Activated CD4-positive, alpha-beta T cell treated with anti-CD3 and anti-CD28 coated beads, Interleukin-2, amount 50 U/mL, for 1 hour (primary cell): Measurements from ENCODE around the gene PRKCA.
"Not testable (repeated sequence)": the region's sequence is repeated elsewhere in the genome, so short reads cannot be mapped to it uniquely, and the experiment has no call there.

Source experiments
- DNase-seq: peaks from one replicate; pipeline ENCODE4 v3.0.0-alpha.2; 2020

Gene PRKCA

GRCh38 chr17:66469461-66469860 lies 167.0 kb downstream of the PRKCA start:
- no peak for DNase-seq

DNA sequence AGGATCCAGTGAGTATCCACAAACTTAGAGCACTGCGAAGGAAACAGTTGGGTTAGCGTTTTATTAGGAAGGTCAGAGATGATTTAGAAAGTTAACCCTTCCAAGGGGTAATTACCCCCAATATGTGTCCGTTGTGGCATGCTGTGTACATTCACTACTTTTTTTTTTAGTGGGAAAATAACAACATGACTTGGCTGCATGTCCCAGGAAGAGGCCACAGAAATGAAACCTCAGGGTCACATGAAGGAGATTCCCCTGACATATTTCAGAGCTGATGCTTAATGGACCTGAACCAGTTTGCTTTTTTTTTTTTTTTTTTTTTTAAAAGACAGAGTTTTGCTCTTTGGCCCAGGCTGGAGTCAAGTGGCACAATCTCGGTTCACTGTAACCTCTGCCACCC lies 167.5 kb downstream of the PRKCA start:
- DNase-seq, result no peak

DNA sequence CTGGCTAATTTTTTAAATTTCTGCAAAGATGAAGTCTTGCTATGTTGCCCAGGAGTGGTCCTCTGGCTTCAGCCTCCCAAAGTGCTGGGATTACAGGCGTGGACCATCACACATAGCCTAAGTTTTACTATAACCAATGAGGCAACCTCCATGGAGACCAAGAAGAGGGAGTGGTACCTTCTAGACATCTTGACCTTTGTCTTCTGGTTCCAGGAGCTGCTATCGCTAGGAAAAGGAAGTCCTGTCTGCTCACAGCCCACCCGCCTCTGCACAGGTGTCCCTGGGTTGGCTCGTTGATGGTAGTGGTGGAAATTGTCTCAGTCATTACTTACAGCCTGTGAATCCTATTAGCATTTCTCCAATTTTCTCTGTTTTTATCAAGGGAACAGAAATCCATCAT lies 169.7 kb downstream of the PRKCA start:
- no peak for DNase-seq

DNA sequence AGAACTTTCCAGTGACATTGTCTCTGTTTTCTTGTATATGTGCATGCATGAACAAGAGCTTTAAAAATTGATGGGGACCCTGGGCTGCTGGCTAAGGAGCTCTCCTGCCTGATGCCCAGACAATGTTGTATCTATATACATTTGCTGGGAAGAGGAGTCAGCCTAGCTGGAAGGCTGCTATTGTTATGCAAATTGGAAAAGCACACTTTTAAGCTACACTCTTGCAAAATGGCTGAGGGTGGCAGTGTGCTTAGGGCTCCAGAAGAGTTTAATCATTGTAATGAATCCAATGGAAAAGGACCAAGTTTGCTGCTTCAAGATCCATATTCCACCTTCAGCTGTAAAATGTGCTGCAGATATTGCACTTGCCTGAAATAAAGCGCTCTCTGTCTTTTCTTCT lies 171.8 kb downstream of the PRKCA start:
- no peak for DNase-seq

GRCh38 chr17:66474806-66475497 lies 172.5 kb downstream of the PRKCA start:
- no peak for DNase-seq

- DNase-seq, result no peak
Observed at GRCh38 chr17:66476014-66476413, 173.6 kb downstream of the PRKCA start.

- DNase-seq, result no peak
Observed at GRCh38 chr17:66477615-66478283, 175.3 kb downstream of the PRKCA start.

GRCh38 chr17:66479230-66479889 lies 176.9 kb downstream of the PRKCA start:
- DNase-seq, result not testable (repeated sequence)

DNA sequence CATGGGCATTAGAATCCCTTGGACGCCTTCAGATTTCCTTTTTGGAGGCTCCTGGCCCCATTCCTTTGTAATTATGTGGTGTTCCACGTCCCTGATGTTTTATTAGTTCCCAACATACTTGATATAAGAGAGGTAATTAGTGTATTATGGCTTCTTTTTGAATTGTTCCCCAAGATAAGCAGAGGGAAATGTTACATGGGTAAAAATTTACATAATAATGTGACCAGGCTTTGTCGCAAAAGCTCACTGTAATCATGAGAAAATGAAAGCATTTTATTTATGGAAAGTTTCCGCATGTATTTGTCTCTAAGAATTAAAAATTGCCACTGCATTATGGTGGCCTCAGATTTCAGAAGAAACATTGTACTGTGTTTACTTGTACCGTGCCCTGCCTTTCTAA lies 177.8 kb downstream of the PRKCA start:
- DNase-seq, result no peak

DNA sequence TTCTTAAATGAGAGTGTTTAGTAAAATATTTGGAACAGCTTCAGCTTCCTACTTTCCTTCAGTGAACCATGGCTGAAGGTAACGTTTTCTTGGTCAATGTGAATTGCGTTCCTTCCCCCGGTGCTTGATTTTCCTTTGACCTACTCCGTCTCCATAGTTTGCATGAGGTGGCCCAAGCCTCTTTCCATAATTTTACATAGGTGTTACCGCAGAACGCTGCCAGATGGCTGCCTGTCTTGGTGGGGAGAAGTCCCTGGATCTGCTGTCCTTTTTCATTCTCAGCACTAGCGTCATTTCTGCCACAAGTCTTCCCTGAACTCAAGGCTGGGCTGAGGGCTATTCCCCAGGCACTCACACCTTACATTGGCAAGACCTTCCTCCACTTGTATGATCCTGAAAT lies 178.4 kb downstream of the PRKCA start:
- no peak for DNase-seq

- no peak for DNase-seq
Observed at GRCh38 chr17:66481271-66481670, 178.9 kb downstream of the PRKCA start.

- no peak for DNase-seq
Observed at GRCh38 chr17:66483906-66484305, 181.5 kb downstream of the PRKCA start.

GRCh38 chr17:66485309-66485947 lies 183.0 kb downstream of the PRKCA start:
- no peak for DNase-seq

DNA sequence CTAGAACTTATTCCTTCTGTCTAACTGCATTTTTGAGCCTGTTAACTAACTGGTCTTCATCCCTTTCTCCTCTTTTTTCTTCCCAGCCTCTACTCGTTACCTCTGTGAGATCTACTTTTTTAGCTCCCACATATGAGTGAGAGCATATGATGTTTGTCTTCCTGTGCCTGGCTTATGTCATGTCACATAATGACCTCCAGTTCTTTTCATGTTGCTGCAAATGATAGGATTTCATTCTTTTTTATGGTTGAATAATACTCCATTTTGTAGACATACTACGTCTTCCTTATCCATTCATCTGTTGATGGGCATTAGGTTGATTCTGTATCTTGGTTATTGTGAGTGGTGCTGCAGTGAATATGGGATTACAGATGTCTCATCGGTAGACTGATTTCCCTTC lies 184.7 kb downstream of the PRKCA start:
- no peak for DNase-seq

DNA sequence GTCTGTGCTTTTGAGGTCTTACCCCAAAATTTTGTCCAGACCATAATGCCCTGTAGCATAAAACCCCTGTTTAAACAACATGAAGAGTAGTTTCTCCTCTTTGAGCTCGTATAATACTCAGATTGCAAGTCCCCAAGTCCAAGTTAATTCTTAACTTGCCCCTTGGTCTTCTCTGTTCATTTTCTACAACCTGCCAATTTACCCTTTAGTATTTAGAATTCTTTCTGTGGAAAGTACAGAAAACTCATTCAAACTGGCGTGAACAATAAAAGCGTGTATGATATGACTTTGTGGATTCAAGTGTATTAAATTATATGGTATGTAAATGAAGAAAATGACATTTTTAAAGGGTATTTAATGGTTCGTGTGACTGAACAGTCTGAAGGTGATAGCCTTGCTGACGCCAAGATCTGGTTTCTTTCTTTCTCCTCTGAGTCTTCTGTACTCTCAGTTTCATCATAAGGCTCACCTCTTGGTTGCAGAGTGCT lies 185.6 kb downstream of the PRKCA start:
- DNase-seq, result no peak

- no peak for DNase-seq
Observed at GRCh38 chr17:66488864-66489263, 186.5 kb downstream of the PRKCA start.

DNA sequence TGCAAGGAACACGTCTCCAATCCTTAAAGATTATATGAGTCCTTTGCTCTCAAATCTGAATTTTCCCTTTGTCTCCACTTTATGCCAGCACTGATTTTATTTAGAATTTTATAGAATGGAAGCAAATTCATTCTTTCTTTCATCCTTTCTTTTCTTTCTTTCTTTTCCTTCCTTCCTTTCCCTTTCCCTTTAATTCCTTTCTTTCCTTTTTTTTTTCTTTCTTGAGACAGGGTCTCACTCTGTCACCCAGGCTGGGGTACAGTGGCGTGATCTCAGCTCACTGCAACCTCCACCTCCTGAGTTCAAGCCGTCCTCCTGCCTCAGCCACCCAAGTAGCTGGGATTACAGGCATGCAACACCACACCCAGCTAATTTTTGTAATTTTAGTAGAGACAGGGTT lies 187.2 kb downstream of the PRKCA start:
- DNase-seq, result not testable (repeated sequence)

DNA sequence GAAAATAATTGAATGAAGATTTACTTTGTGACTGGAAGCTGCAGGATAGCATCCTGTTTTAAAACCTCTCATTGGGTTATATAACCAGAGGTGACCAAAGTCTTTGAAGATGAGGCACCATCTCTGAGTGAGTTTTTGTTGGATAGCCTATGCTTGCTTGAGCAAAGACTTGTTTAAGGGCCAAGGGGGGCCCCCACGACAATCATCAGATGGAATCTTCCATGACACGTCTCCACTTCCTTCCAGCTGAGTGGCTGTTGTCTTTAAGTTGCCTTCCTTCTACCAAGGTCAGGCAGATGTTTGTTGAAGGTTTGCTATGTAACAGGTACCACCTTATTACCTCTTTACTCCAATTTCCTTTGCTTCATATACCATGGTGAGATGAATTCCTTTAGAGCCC lies 188.8 kb downstream of the PRKCA start:
- no peak for DNase-seq

- no peak for DNase-seq
Observed at GRCh38 chr17:66491665-66492064, 189.3 kb downstream of the PRKCA start.

DNA sequence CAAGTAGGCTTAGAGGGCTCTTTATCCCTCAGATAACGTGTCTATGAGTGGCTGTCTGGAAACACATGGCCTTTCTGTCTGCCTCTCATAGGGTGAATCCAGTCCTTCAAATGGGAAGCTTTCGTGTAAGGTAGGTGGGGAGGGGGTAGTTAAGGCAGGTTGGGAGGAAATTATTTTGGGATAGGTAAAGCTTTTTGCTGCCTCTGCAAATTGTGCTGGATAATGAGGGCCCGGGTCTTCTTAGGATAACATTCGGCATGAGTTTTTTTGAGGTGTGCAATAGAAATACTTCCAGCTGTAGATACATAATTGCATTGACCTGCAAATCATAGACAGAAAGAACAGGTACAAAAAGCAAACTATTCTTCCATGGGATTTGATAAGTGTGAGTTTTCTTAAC lies 189.7 kb downstream of the PRKCA start:
- DNase-seq, result no peak

- DNase-seq, result no peak
Observed at GRCh38 chr17:66492561-66493005, 190.2 kb downstream of the PRKCA start.

- no peak for DNase-seq
Observed at GRCh38 chr17:66493283-66494019, 191.0 kb downstream of the PRKCA start.
